GM12892 (cell line): ENCODE measurements around the gene GRIN1.

Source experiments
- POLR2A ChIP-seq: IDR thresholded peaks from 2 replicates; pipeline ENCODE4 v1.6.1; 2011; ENCODE audit warnings: low read depth, low read length, control low read depth
- POLR2AphosphoS5 ChIP-seq: IDR thresholded peaks from 2 replicates; pipeline ENCODE4 v1.6.1; 2011; ENCODE audit warnings: low read depth, low read length, control low read depth
- TAF1 ChIP-seq: IDR thresholded peaks from 2 replicates; pipeline ENCODE4 v1.6.1; 2011; ENCODE audit warnings: low read depth, mild to moderate bottlenecking, control low read depth, low read length, borderline replicate concordance

- no peak for TF ChIP-seq POLR2AphosphoS5
- no peak for TF ChIP-seq POLR2A
- no peak for TF ChIP-seq TAF1
Measured at GRCh38 chr9:137140151-137141012, 1.4 kb downstream of the GRIN1 start.
